Fibroblast of lung (primary cell): ENCODE measurements around the gene OLIG3. TPM values are rescaled to one million over a fixed set of nuclear protein-coding genes. Genes with fewer than 3 reads are reported as not detected.

ENCODE experiments used
- DNase-seq, 2 donors: peaks; one replicate each; pipeline versions ENCODE4 v3.0.0 to v3.0.0-alpha.2; 2010; ENCODE audit warnings: low read depth in 2 of 2
- H2AFZ ChIP-seq: 2 replicates; pipeline ENCODE4 v1.5.1; 2012; ENCODE audit warnings: low read length, control low read depth, inconsistent platforms
- H3K27ac ChIP-seq: 2 replicates; pipeline ENCODE4 v1.5.1; 2011; ENCODE audit warnings: low read length, control low read depth; ENCODE audit not compliant: insufficient read depth
- H3K27me3 ChIP-seq: 2 replicates; pipeline ENCODE4 v1.5.1; 2011; ENCODE audit warnings: mild to moderate bottlenecking, low read length; ENCODE audit not compliant: control insufficient read depth, insufficient read depth
- H3K36me3 ChIP-seq: 2 replicates; pipeline ENCODE4 v1.5.1; 2011; ENCODE audit warnings: low read length; ENCODE audit not compliant: control insufficient read depth, insufficient read depth
- H3K4me1 ChIP-seq: 2 replicates; pipeline ENCODE4 v1.5.1; 2011; ENCODE audit warnings: low read length; ENCODE audit not compliant: control insufficient read depth, insufficient read depth; ENCODE audit errors: extremely low read depth
- H3K4me2 ChIP-seq: 2 replicates; pipeline ENCODE4 v1.5.1; 2011; ENCODE audit warnings: low read length, control low read depth; ENCODE audit not compliant: insufficient read depth; ENCODE audit errors: extremely low read depth
- H3K4me3 ChIP-seq, 4 experiments: fragments of 200-600 bp in 1 of 4; sonication (generic) in 1 of 4; replicated peaks in 1 of 4; 2 replicates each; pipeline ENCODE4 v1.5.1; 2011 to 2016; ENCODE audit warnings: low read length in 4 of 4, low read depth in 3 of 4, mild to moderate bottlenecking in 3 of 4, control low read depth in 2 of 4, inconsistent platforms in 1 of 4, mixed read lengths in 1 of 4; ENCODE audit not compliant: insufficient read depth in 1 of 4; ENCODE audit errors: control extremely low read depth in 1 of 4
- H3K79me2 ChIP-seq: 2 replicates; pipeline ENCODE4 v1.5.1; 2012; ENCODE audit warnings: mild to moderate bottlenecking, low read length, inconsistent platforms; ENCODE audit not compliant: control insufficient read depth, insufficient read depth
- H3K9ac ChIP-seq: 2 replicates; pipeline ENCODE4 v1.5.1; 2011; ENCODE audit warnings: mild to moderate bottlenecking, low read length, control low read depth; ENCODE audit not compliant: insufficient read depth
- H3K9me3 ChIP-seq: 2 replicates; pipeline ENCODE4 v1.5.1; 2012; ENCODE audit warnings: low read depth, low read length; ENCODE audit not compliant: control insufficient read depth, insufficient read depth
- H4K20me1 ChIP-seq: 2 replicates; pipeline ENCODE4 v1.5.1; 2011; ENCODE audit warnings: low read length; ENCODE audit not compliant: control insufficient read depth, insufficient read depth; ENCODE audit errors: extremely low read depth
- CTCF ChIP-seq, 2 donors: IDR thresholded peaks in 1 of 2; conservative IDR thresholded peaks in 1 of 2; 1 replicate in 1 of 2; 2 replicates in 1 of 2; pipeline ENCODE4 v1.5.1; 2011 to 2012; ENCODE audit warnings: low read length in 2 of 2, control low read depth in 1 of 2, inconsistent platforms in 1 of 2, low read depth in 1 of 2, mild to moderate bottlenecking in 1 of 2
- EZH2 ChIP-seq: IDR thresholded peaks from 2 replicates; pipeline ENCODE4 v1.5.1; 2012; ENCODE audit warnings: low read length, control low read depth, mild to moderate bottlenecking; ENCODE audit errors: missing control alignments
- polyA plus RNA-seq, 2 donors: library from polyadenylated mRNA; depleted of rRNA in 1 of 2; stranded (reverse) in 1 of 2; unstranded in 1 of 2; fragments of >200 nt; gene quantifications; 2 replicates each; pipeline ENCODE4 v1.2.1, GENCODE V29; 2011 to 2012; ENCODE audit warnings: missing spikeins in 1 of 2
- total RNA-seq: library from RNA; depleted of rRNA; stranded (reverse); fragments of >200 nt; gene quantifications from 2 replicates; pipeline ENCODE4 v1.2.1, GENCODE V29; 2014

The OLIG3 gene
- total and polyA plus RNA-seq, 2 donors (not counting 1 experiment from before 2014, with no cell fraction given) = not detected

- Histone ChIP-seq H3K27me3 (peaks cover 52% of the 10 kb centered on the region), H3K9ac (no peak overlapping the region), H3K9me3 (no peaks in the 10 kb centered on the region), H3K36me3 (no peaks in the 10 kb centered on the region), H3K27ac (no peak overlapping the region), H2AFZ (no peak overlapping the region), H3K4me3 (no peak overlapping the region), H4K20me1 (no peaks in the 10 kb centered on the region), H3K79me2 (no peaks in the 10 kb centered on the region), H3K4me1 (no peaks in the 10 kb centered on the region), H3K4me2 (no peak overlapping the region)
- TF ChIP-seq CTCF (conservative IDR thresholded peaks at IDR 0.05 in 1 of 2, IDR thresholded peaks at IDR 0.05 in 1 of 2; ENCODE audit: low read depth in 1 of 2, low read length in 2 of 2) (no peak), EZH2 (no peak)
- DNase-seq = no peak
Measured at GRCh38 chr6:137498481-137499190, 4.4 kb upstream of the OLIG3 start.

GRCh38 chr6:137497721-137498463 lies 3.7 kb upstream of the OLIG3 start:
- no peaks in the 10 kb centered on the region for H3K9me3 ChIP-seq
- H3K9ac ChIP-seq = no peak overlapping the region
- H4K20me1 ChIP-seq = no peaks in the 10 kb centered on the region
- no peaks in the 10 kb centered on the region for H3K79me2 ChIP-seq
- no peaks in the 10 kb centered on the region for H3K36me3 ChIP-seq
- TF ChIP-seq CTCF (conservative IDR thresholded peaks at IDR 0.05 in 1 of 2, IDR thresholded peaks at IDR 0.05 in 1 of 2; ENCODE audit: low read depth in 1 of 2, low read length in 2 of 2) (no peak), EZH2 (peak; percentile 49)
- no peak for DNase-seq
- peaks cover 60% of the 10 kb centered on the region for H3K27me3 ChIP-seq
- H3K4me2 ChIP-seq = no peak overlapping the region
- H3K4me3 ChIP-seq = no peak overlapping the region
- H2AFZ ChIP-seq = no peak overlapping the region
- no peak overlapping the region for H3K27ac ChIP-seq
- H3K4me1 ChIP-seq = no peaks in the 10 kb centered on the region

GRCh38 chr6:137496909-137497720 lies 2.9 kb upstream of the OLIG3 start:
- Histone ChIP-seq H4K20me1 (no peaks in the 10 kb centered on the region), H3K9me3 (no peaks in the 10 kb centered on the region), H3K9ac (no peak overlapping the region), H3K4me2 (no peak overlapping the region), H3K4me1 (no peaks in the 10 kb centered on the region), H2AFZ (no peak overlapping the region), H3K27me3 (peaks cover 67% of the 10 kb centered on the region), H3K4me3 (no peak overlapping the region), H3K27ac (no peak overlapping the region), H3K36me3 (no peaks in the 10 kb centered on the region), H3K79me2 (no peaks in the 10 kb centered on the region)
- DNase-seq = no peak
- TF ChIP-seq EZH2 (peak; percentile 96), CTCF (conservative IDR thresholded peaks at IDR 0.05 in 1 of 2, IDR thresholded peaks at IDR 0.05 in 1 of 2; ENCODE audit: low read depth in 1 of 2, low read length in 2 of 2) (no peak)
